Raji (cell line): ENCODE data around the gene BAD.
A peak's percentile ranks its signal among the peaks of the same experiment; 100 is the strongest.

Experiments
- POLR2A ChIP-seq: IDR thresholded peaks from 2 replicates; pipeline ENCODE4 v1.6.1; 2011; ENCODE audit warnings: low read depth, low read length, control low read depth; ENCODE audit not compliant: insufficient read depth

The BAD gene

GRCh38 chr11:64261556-64262080 lies 22.8 kb downstream of the BAD start:
- TF ChIP-seq POLR2A = no peak

GRCh38 chr11:64260147-64260708 lies 24.2 kb downstream of the BAD start:
- TF ChIP-seq POLR2A = no peak

- no peak for TF ChIP-seq POLR2A
Observed at GRCh38 chr11:64259533-64260067, 24.9 kb downstream of the BAD start.

- TF ChIP-seq POLR2A = no peak
Observed at GRCh38 chr11:64258946-64259532, 25.4 kb downstream of the BAD start.

GRCh38 chr11:64258356-64258755 lies 26.1 kb downstream of the BAD start:
- TF ChIP-seq POLR2A = no peak

GRCh38 chr11:64256300-64256699 lies 28.2 kb downstream of the BAD start:
- TF ChIP-seq POLR2A = no peak

DNA sequence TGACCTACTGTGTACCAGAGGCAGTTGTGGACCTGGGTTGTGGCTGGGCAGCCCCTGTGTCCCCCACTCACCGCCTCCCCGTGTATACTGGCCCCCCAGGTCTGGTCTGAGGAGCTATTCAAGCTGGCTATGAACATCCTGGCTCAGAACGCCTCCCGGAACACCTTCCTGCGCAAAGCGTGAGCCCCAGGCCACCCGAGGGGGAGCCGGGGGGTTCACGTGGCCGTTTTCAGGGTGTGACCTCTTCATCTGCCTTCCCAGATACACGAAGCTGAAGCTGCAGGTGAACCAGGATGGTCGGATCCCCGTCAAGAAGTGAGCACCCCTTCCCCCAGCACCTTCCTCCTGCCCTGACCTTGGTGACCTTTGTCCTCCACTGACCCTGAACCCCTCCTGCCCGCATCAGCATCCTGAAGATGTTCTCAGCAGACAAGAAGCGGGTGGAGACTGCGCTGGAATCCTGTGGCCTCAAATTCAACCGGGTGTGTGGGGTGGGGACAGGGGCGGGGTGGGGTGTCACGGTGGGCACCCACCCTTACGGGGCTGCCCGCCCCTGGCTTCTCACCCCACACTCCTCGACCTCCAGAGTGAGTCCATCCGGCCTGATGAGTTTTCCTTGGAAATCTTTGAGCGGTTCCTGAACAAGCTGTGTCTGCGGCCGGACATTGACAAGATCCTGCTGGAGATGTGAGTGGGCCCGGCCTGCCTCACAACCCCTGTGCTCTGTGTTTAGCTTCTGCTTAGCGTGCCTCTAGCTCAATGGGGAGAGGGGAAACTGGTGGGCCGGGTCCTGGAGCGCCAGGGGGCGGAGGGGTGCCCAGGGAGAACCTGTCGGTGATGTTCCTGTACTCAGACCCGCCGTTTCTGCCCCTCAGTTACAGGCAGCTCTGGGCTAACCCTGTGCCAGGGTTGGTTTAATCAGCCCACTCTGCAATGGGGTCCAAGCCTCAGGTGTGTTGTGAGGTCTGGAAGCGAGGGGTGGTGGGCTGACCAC lies 29.0 kb downstream of the BAD start:
- TF ChIP-seq POLR2A = no peak

- no peak for TF ChIP-seq POLR2A
Observed at GRCh38 chr11:64254326-64254725, 30.1 kb downstream of the BAD start.

DNA sequence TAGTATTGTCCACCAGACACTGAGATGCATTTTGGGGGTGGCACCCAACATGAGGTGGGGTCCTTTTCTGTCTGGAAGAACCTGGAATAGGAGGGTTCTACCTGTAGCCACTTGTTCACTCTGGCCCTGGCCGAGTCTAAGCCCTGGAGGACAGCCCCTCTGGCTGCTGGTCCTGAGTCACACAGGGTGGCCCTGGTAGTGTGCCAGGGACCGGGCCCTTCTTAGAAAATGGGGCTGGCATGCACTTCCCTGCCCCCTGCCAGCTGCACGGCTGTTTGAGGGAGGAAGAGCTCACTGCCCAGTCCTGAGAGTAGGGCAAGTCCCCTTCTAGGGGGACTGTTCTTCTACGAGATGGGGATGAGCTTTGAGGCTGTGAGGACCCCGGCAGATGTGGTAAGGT lies 31.0 kb downstream of the BAD start:
- no peak for TF ChIP-seq POLR2A

GRCh38 chr11:64253043-64253442 lies 31.4 kb downstream of the BAD start:
- no peak for TF ChIP-seq POLR2A

GRCh38 chr11:64252003-64252872 lies 32.2 kb downstream of the BAD start:
- TF ChIP-seq POLR2A = no peak

DNA sequence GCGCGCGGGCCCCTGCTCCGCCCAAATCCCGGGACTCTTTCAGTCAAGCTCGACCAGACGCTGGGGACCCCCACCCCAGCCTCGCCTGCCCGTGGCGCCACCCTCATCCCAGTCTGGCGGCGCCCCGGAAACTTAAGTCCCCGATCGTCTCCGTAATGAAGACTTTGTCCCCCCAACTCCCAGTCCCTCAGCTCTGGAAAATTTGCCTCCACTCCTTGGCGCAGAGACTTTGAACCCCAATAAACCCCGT lies 32.8 kb downstream of the BAD start:
- no peak for TF ChIP-seq POLR2A

DNA sequence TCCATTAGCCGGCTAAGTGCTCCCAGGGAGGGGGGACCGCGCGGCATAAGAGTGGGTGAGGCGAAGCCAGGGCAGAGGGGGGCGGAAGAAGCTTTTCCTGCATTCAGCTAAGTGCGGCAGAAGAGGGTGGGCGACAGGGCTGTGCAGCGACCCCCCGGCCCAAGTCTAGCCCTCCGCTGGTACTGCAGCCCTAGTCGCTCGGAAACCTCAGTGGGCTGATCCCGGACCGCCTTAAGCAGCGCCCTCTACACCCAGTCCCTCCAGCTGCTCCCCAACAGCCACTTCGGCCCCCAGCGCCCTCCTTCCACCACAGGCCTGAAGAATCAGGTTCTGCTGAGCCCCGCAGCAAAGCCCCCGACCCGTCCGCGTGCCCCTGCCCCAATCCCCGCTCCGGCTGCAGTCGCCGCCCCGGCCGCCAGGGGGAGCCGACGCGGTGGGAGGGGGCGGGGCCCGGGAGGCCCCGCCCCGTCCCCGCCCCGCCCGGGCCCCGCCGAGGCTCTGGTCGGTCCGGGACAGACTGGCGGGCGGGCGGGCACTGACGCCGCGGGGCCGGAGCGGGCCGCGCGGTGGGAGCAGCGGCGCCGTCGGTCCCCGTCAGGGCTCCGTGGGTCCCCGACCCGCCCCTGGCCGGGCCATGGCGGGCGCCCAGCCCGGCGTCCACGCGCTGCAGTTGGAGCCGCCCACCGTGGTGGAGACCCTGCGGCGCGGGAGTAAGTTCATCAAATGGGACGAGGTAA lies 33.3 kb downstream of the BAD start, which contains the start of gene PLCB3:
Gene PLCB3 (plus strand): TSS at position 515 of the 737 bp plus-strand sequence. CDS start 120 bp downstream, at position 635.
- peak; percentile 31; the same call in 1 of the 2 replicates for TF ChIP-seq POLR2A
